ENCODE data around the gene KIF1A. TPM values are rescaled to one million over a fixed set of nuclear protein-coding genes. Genes with fewer than 3 reads are reported as not detected.

The KIF1A gene
- total and polyA plus RNA-seq, 2 of the 13 experiments (the other 11 are each of a cell fraction or from before 2014, with no cell fraction given) = 0.01 TPM; not detected in 1

DNA sequence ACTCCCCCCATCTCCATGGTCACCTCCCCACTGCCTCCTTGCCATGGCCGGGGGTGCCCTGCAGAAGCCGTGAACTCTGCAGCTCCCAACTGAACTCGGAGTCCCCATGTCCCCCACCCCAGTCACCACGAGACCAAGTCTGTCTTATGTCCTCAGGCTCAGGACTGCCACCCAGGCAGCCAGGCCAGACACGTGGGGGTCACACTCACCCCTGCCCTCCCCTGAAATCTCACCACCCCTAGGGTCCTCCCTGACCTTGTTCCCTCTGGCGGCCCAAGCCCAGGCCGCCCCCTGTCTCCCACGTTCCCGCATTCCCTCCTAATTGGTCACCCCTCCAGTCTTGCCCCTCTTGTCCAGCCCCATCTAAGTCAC, 117.4 kb downstream of the KIF1A start:
- TF ChIP-seq ZNF3 (CRISPR knock-in tag; IDR thresholded peaks at IDR 0.05) (no peak), EZH2 (conservative IDR thresholded peaks at IDR 0.05; ENCODE audit: low read depth, low read length) (0 out of 2 replicates have a peak, but pooled peaks have one; percentile 43)
- Histone ChIP-seq H3K4me3 (replicated peaks in 1 of 3; ENCODE audit: insufficient read depth in 1 of 3, low read depth in 2 of 3, low read length in 3 of 3) (no peak overlapping the region), H4K20me1 (ENCODE audit: insufficient read depth, low read length) (no peaks in the 10 kb centered on the region), H3K4me2 (ENCODE audit: low read depth, low read length) (no peak overlapping the region), H3K27me3 (ENCODE audit: control insufficient read depth in 1 of 2, insufficient read depth in 2 of 2, low read length in 2 of 2) (peaks cover 30 to 69% of the 10 kb centered on the region in 2 experiments), H2AFZ (ENCODE audit: low read length) (no peak overlapping the region), H3K27ac (ENCODE audit: extremely low read length, insufficient read depth, low read length) (no peak overlapping the region), H3K36me3 (replicated peaks in 1 of 2; ENCODE audit: control insufficient read depth in 1 of 2, insufficient read depth in 2 of 2, low read length in 2 of 2) (no peaks in the 10 kb centered on the region), H3K4me1 (ENCODE audit: insufficient read depth, low read length) (no peaks in the 10 kb centered on the region), H3K9ac (ENCODE audit: insufficient read depth, low read depth, low read length) (no peak overlapping the region), H3K9me3 (ENCODE audit: low read length) (no peaks in the 10 kb centered on the region), H3K79me2 (ENCODE audit: insufficient read depth, low read length) (no peaks in the 10 kb centered on the region)
- in situ Hi-C loops (cut with HindIII; ENCODE audit: extremely low pct_ligation_motif_present, low pct_unique_long_range_greater_than_20kb) (loop anchor here (10.0 kb wide), 1 partner anchor 178 kb away; no protein-coding TSS in a partner anchor), intact Hi-C loops (cut with micrococcal nuclease; ENCODE audit: unreplicated experiment) (no loop called here)
- ATAC-seq (no peak), DNase-seq (ENCODE audit: low spot score) (no peak), FAIRE-seq (no peak)
- no TSS peak for BruUV-seq (replicated peaks)
- ChIA-PET POLR2A (no interaction called here), CTCF (ENCODE audit: low intra/inter-chr PET ratio, low total read pairs) (no interaction called here)
- WGBS (ENCODE audit: low lambda C conversion rate) = under 1% methylated on average over 9 of the region's 9 CpGs

DNA sequence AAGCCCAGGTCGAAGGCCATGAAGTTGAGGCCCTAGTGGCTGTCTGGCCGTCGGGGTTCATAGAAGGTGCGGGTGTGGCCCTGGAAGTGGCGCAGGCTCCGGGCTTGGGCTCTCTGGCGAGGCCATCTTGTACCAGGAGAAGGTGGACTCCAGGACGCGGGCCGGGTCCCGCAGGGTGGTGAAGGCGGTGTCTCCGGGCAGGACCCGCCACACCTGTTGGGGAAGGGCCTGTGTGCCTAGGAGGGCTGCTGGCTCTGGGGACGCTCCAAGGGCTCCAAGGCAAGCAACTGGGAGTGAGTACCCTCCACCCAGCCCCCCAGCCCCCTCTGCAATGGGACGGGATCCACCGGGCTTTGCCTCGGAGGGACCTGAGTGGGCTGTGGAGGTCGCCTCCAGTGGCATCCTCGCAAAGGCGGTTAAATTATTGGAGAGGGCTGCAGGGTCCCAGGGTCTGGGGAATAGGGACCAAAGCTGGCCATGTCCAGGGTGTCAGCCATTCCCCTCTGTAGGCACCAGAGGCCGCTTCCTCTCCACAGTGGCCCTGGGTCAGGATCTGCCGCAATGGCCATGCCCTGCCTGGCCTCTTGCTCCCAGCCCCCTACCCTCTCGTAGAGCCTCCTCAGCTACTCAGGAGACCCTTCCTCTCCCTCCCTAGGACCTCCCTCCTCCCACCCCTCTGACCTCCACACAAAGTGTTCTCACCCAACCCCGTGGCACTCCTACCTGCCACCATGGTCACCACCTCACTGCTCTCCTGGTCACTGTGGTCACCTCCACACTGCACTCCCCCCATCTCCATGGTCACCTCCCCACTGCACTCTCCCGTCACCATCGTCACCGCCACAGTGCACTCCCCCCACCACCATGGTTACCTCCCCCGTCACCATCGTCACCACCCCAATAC, 118.0 kb downstream of the KIF1A start:
- Histone ChIP-seq H3K9ac (ENCODE audit: insufficient read depth, low read depth, low read length) (no peak overlapping the region), H3K36me3 (replicated peaks in 1 of 2; ENCODE audit: control insufficient read depth in 1 of 2, insufficient read depth in 2 of 2, low read length in 2 of 2) (no peaks in the 10 kb centered on the region), H3K27me3 (ENCODE audit: control insufficient read depth in 1 of 2, insufficient read depth in 2 of 2, low read length in 2 of 2) (peaks cover 24 to 62% of the 10 kb centered on the region in 2 experiments), H3K4me3 (replicated peaks in 1 of 3; ENCODE audit: insufficient read depth in 1 of 3, low read depth in 2 of 3, low read length in 3 of 3) (no peak overlapping the region), H3K27ac (ENCODE audit: extremely low read length, insufficient read depth, low read length) (no peak overlapping the region), H4K20me1 (ENCODE audit: insufficient read depth, low read length) (no peaks in the 10 kb centered on the region), H2AFZ (ENCODE audit: low read length) (no peak overlapping the region), H3K4me2 (ENCODE audit: low read depth, low read length) (no peak overlapping the region), H3K79me2 (ENCODE audit: insufficient read depth, low read length) (no peaks in the 10 kb centered on the region), H3K4me1 (ENCODE audit: insufficient read depth, low read length) (no peaks in the 10 kb centered on the region), H3K9me3 (ENCODE audit: low read length) (no peaks in the 10 kb centered on the region)
- CTCF ChIA-PET (ENCODE audit: low intra/inter-chr PET ratio, low total read pairs) = no interaction called here
- 25% methylated on average over 23 of the region's 30 CpGs for WGBS (ENCODE audit: low lambda C conversion rate)
- FAIRE-seq = no peak
- in situ Hi-C loops (cut with HindIII; ENCODE audit: extremely low pct_ligation_motif_present, low pct_unique_long_range_greater_than_20kb) = loop anchor here (10.0 kb wide), 1 partner anchor 177 kb away; no protein-coding TSS in a partner anchor
- peak; percentile 29; the same call in 2 of the 3 replicates for ATAC-seq
- intact Hi-C loops (cut with micrococcal nuclease; ENCODE audit: unreplicated experiment) = no loop called here
- BruUV-seq (replicated peaks) = no TSS peak
- no peak for TF ChIP-seq RXRB (CRISPR knock-in tag; IDR thresholded peaks at IDR 0.05; ENCODE audit: borderline replicate concordance)
- TF ChIP-seq ZNF501 (CRISPR knock-in tag; IDR thresholded peaks at IDR 0.05) = no peak
- no peak for TF ChIP-seq HNRNPH1 (optimal IDR thresholded peaks at IDR 0.05; ENCODE audit: low read depth, low read length)
- TF ChIP-seq CREB1 (IDR thresholded peaks at IDR 0.05) = peak; percentile 78
- no peak for TF ChIP-seq CREB1 (CRISPR knock-in tag; IDR thresholded peaks at IDR 0.05)
- TF ChIP-seq STAG1 (CRISPR knock-in tag; IDR thresholded peaks at IDR 0.05) = peak; percentile 12; the same call in 1 of the 2 replicates
- TF ChIP-seq, protein P1, sequence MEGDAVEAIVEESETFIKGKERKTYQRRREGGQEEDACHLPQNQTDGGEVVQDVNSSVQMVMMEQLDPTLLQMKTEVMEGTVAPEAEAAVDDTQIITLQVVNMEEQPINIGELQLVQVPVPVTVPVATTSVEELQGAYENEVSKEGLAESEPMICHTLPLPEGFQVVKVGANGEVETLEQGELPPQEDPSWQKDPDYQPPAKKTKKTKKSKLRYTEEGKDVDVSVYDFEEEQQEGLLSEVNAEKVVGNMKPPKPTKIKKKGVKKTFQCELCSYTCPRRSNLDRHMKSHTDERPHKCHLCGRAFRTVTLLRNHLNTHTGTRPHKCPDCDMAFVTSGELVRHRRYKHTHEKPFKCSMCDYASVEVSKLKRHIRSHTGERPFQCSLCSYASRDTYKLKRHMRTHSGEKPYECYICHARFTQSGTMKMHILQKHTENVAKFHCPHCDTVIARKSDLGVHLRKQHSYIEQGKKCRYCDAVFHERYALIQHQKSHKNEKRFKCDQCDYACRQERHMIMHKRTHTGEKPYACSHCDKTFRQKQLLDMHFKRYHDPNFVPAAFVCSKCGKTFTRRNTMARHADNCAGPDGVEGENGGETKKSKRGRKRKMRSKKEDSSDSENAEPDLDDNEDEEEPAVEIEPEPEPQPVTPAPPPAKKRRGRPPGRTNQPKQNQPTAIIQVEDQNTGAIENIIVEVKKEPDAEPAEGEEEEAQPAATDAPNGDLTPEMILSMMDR (CRISPR knock-in tag; IDR thresholded peaks at IDR 0.05) = peak; percentile 40
- TF ChIP-seq RBM39 (IDR thresholded peaks at IDR 0.05; ENCODE audit: low read depth, low read length, poor library complexity, severe bottlenecking) = peak; percentile 33
- POLR2A ChIA-PET = no interaction called here
- no peak for DNase-seq (ENCODE audit: low spot score)
